IPS DF 19.7 (cell line): ENCODE data around the gene FAM83D.

Experiments
- DNase-seq: peaks from one replicate; pipeline ENCODE4 v3.0.0-alpha.2; 2013; ENCODE audit warnings: low read depth, low spot score

The FAM83D gene

GRCh38 chr20:38926142-38926933 lies at the start of gene FAM83D:
Gene FAM83D, plus strand, starts transcription at chr20:38926417. Its CDS starts 26 bp downstream, at chr20:38926443.
- peak; percentile 91 for DNase-seq

GRCh38 chr20:38877483-38877882 lies 48.7 kb upstream of the FAM83D start:
- DNase-seq, result no peak

- DNase-seq, result no peak
These were observed 47.4 kb upstream of the FAM83D start for GRCh38 chr20:38878866-38879265.

- DNase-seq, result no peak
These were observed 45.1 kb upstream of the FAM83D start for GRCh38 chr20:38880952-38881735.

- no peak for DNase-seq
These were observed 44.3 kb upstream of the FAM83D start for GRCh38 chr20:38881806-38882440.

GRCh38 chr20:38882600-38882999 lies 43.6 kb upstream of the FAM83D start:
- DNase-seq, result no peak

GRCh38 chr20:38883081-38883980 lies 42.9 kb upstream of the FAM83D start:
- DNase-seq, result no peak

GRCh38 chr20:38883981-38884733 lies 42.1 kb upstream of the FAM83D start:
- no peak for DNase-seq

- DNase-seq, result no peak
These were observed 40.9 kb upstream of the FAM83D start for GRCh38 chr20:38885357-38885756.

GRCh38 chr20:38888059-38888831 lies 38.0 kb upstream of the FAM83D start:
- DNase-seq, result no peak

- DNase-seq, result no peak
These were observed 37.2 kb upstream of the FAM83D start for GRCh38 chr20:38889050-38889449.

- DNase-seq, result no peak
These were observed 36.3 kb upstream of the FAM83D start for GRCh38 chr20:38889792-38890496.

GRCh38 chr20:38890497-38890818 lies 35.8 kb upstream of the FAM83D start:
- DNase-seq, result no peak

- DNase-seq, result no peak
These were observed 33.9 kb upstream of the FAM83D start for GRCh38 chr20:38892091-38892981.

- no peak for DNase-seq
These were observed 33.1 kb upstream of the FAM83D start for GRCh38 chr20:38893056-38893564.

GRCh38 chr20:38893565-38894090 lies 32.6 kb upstream of the FAM83D start:
- peak; percentile 30 for DNase-seq

- DNase-seq, result no peak
These were observed 31.9 kb upstream of the FAM83D start for GRCh38 chr20:38894091-38894847.
